ENCODE data around the gene TMEM134.

Gene TMEM134

DNA sequence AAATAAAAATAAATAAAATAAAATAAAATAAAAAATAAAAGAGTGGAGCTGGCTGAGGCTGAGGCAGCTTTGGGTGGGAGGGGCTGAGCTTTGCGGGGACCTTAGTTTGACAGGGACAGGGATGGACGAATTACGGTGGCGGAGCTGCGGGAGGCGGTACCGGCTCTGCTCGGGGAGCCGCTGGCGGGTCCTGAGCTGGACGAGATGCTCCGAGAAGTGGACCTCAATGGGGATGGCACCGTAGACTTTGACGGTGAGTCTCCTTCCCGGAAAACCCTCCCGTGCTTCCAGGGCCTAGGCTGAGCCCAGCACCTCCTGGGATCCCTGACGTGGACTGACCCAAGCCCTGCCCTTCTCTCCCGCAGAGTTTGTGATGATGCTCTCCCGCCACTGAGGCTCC lies 10.8 kb downstream of the TMEM134 start:
- 98% methylated on average over 17 of the region's 19 CpGs for WGBS (ENCODE audit: insufficient coverage)
- CTCF ChIA-PET = no interaction called here
- Histone ChIP-seq H3K27me3 (replicated peaks in 2 of 5; ENCODE audit: control insufficient read depth in 4 of 5, insufficient read depth in 5 of 5, low read length in 4 of 5) (no peaks in the 10 kb centered on the region), H3K36me3 (ENCODE audit: control insufficient read depth in 4 of 4, insufficient read depth in 4 of 4, low read length in 3 of 4) (peaks cover 0 to under 1% (median 0%) of the 10 kb centered on the region in 4 experiments), H3K4me3 (ENCODE audit: control insufficient read depth in 1 of 7, extremely low read depth in 1 of 7, insufficient read depth in 4 of 7, low read depth in 2 of 7, low read length in 6 of 7) (no peak overlapping the region), H3K9me3 (ENCODE audit: control extremely low read depth in 1 of 5, control insufficient read depth in 4 of 5, insufficient read depth in 2 of 5, low read depth in 1 of 5, low read length in 4 of 5) (no peaks in the 10 kb centered on the region), H3K27ac (ENCODE audit: insufficient read depth in 1 of 2, low read depth in 1 of 2, low read length in 2 of 2, poor library complexity in 1 of 2, severe bottlenecking in 2 of 2) (no peak overlapping the region), H3K4me1 (ENCODE audit: control extremely low read depth in 1 of 4, control insufficient read depth in 4 of 4, insufficient read depth in 4 of 4, low read length in 3 of 4) (peaks cover 0 to 11% (median 5%) of the 10 kb centered on the region in 4 experiments)
- POLR2A ChIA-PET = no interaction called here
- no peak for DNase-seq

DNA sequence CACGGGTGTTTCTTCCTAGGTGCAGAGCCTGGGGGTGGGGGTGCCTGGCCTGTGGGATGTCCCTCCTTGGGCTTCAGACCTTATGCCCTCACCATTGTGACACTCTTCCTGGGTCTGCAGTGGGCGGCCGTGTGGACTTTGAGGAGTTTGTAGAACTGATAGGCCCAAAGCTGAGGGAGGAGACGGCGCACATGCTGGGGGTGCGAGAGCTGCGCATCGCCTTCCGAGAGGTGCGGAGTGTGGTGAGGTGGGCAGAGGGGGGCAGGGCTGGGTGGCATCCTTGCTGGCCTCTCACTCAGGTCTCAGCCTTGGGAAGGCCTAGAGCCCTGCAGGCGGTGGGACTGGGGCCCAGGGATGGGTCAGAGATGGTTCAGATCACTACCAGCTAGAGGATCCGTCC lies 11.6 kb downstream of the TMEM134 start:
- POLR2A ChIA-PET = no interaction called here
- CTCF ChIA-PET = no interaction called here
- Histone ChIP-seq H3K4me1 (ENCODE audit: control extremely low read depth in 1 of 4, control insufficient read depth in 4 of 4, insufficient read depth in 4 of 4, low read length in 3 of 4) (peaks cover 0 to 11% (median 5%) of the 10 kb centered on the region in 4 experiments), H3K36me3 (ENCODE audit: control insufficient read depth in 4 of 4, insufficient read depth in 4 of 4, low read length in 3 of 4) (no peaks in the 10 kb centered on the region), H3K27me3 (replicated peaks in 2 of 5; ENCODE audit: control insufficient read depth in 4 of 5, insufficient read depth in 5 of 5, low read length in 4 of 5) (no peaks in the 10 kb centered on the region), H3K27ac (ENCODE audit: insufficient read depth in 1 of 2, low read depth in 1 of 2, low read length in 2 of 2, poor library complexity in 1 of 2, severe bottlenecking in 2 of 2) (no peak overlapping the region), H3K4me3 (ENCODE audit: control insufficient read depth in 1 of 7, extremely low read depth in 1 of 7, insufficient read depth in 4 of 7, low read depth in 2 of 7, low read length in 6 of 7) (no peak overlapping the region), H3K9me3 (ENCODE audit: control extremely low read depth in 1 of 5, control insufficient read depth in 4 of 5, insufficient read depth in 2 of 5, low read depth in 1 of 5, low read length in 4 of 5) (no peaks in the 10 kb centered on the region)
- 96% methylated on average over 10 of the region's 12 CpGs for WGBS (ENCODE audit: insufficient coverage)
- DNase-seq = no peak

DNA sequence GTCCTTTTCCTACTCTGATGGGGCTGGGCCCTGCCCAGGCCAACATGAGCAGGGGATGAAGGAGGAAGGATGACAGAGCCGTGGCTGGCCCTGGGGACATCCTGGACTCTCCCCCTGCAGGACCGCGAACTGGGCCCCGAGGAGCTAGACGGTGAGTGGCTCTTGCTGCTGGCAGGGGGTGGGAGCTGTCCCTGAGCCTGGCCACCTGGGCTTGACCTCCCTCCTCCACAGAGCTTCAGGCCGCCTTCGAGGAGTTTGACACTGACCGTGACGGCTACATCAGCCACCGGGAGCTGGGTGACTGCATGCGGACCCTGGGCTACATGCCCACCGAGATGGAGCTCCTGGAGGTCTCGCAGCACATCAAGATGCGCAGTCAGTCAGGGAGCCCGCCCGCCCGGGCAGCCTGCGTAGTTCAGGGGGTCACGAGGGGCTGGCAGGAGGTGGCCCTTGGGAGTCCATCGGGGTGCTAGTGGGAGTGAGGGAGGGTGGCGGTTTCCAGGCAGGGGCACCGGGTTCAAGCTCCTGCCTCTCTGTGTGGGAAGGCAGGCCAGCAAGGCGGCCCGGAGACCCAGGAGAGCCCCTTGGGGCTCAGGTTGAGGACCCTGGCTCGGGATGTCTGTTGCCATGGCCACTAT lies 12.9 kb downstream of the TMEM134 start:
- no peaks in the 10 kb centered on the region for H3K27me3 ChIP-seq (replicated peaks in 2 of 5; ENCODE audit: control insufficient read depth in 4 of 5, insufficient read depth in 5 of 5, low read length in 4 of 5)
- no peak overlapping the region for H3K4me3 ChIP-seq (ENCODE audit: control insufficient read depth in 1 of 7, extremely low read depth in 1 of 7, insufficient read depth in 4 of 7, low read depth in 2 of 7, low read length in 6 of 7)
- no peak overlapping the region for H3K27ac ChIP-seq (ENCODE audit: insufficient read depth in 1 of 2, low read depth in 1 of 2, low read length in 2 of 2, poor library complexity in 1 of 2, severe bottlenecking in 2 of 2)
- DNase-seq = no peak
- H3K4me1 ChIP-seq (ENCODE audit: control extremely low read depth in 1 of 4, control insufficient read depth in 4 of 4, insufficient read depth in 4 of 4, low read length in 3 of 4) = peaks cover 0 to 11% (median 5%) of the 10 kb centered on the region in 4 experiments
- CTCF ChIA-PET = no interaction called here
- WGBS (ENCODE audit: insufficient coverage) = 93% methylated on average over 19 of the region's 25 CpGs
- no peaks in the 10 kb centered on the region for H3K9me3 ChIP-seq (ENCODE audit: control extremely low read depth in 1 of 5, control insufficient read depth in 4 of 5, insufficient read depth in 2 of 5, low read depth in 1 of 5, low read length in 4 of 5)
- no peaks in the 10 kb centered on the region for H3K36me3 ChIP-seq (ENCODE audit: control insufficient read depth in 4 of 4, insufficient read depth in 4 of 4, low read length in 3 of 4)
- POLR2A ChIA-PET = interaction anchor here (0.6 kb wide), 1 partner anchor 10 kb away, joined by 4 read pairs; no protein-coding TSS in a partner anchor

DNA sequence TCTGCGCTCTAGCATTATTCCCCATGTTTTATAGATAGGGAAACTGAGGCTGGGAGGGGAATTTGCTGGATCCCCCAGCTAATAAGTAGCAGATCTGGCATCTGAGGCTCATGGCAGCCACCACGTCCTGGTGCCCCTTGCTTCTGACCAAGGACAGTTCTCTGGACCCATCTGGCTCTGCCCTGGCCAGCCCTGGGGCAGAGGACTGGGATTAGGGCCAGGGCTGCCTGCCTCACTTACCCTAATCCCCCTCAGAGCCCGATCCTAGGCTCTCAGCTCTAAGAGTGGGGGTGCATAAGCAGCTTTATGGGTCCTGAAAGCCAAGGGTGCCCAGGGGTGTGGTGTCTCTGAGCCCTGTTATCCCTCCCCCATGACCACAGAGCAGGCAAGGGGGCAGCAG lies 14.0 kb downstream of the TMEM134 start, which contains the start of gene CABP4:
Gene CABP4 (plus strand): TSS at position 301 of the 400 bp plus-strand sequence. CDS start 70 bp downstream, at position 371.
- Histone ChIP-seq H3K36me3 (ENCODE audit: control insufficient read depth in 4 of 4, insufficient read depth in 4 of 4, low read length in 3 of 4) (no peaks in the 10 kb centered on the region), H3K27me3 (replicated peaks in 2 of 5; ENCODE audit: control insufficient read depth in 4 of 5, insufficient read depth in 5 of 5, low read length in 4 of 5) (no peaks in the 10 kb centered on the region), H3K4me3 (ENCODE audit: control insufficient read depth in 1 of 7, extremely low read depth in 1 of 7, insufficient read depth in 4 of 7, low read depth in 2 of 7, low read length in 6 of 7) (no peak within 1 kb of the TSS), H3K9me3 (ENCODE audit: control extremely low read depth in 1 of 5, control insufficient read depth in 4 of 5, insufficient read depth in 2 of 5, low read depth in 1 of 5, low read length in 4 of 5) (no peaks in the 10 kb centered on the region), H3K27ac (ENCODE audit: insufficient read depth in 1 of 2, low read depth in 1 of 2, low read length in 2 of 2, poor library complexity in 1 of 2, severe bottlenecking in 2 of 2) (no peak within 1 kb of the TSS), H3K4me1 (ENCODE audit: control extremely low read depth in 1 of 4, control insufficient read depth in 4 of 4, insufficient read depth in 4 of 4, low read length in 3 of 4) (peaks cover 0 to 15% (median 11%) of the 10 kb centered on the region in 4 experiments)
- 100% methylated on average over 1 of the region's 3 CpGs for WGBS (ENCODE audit: insufficient coverage)
- DNase-seq = no peak
- ChIA-PET POLR2A (no interaction called here), CTCF (interaction anchor here (0.6 kb wide), 1 partner anchor 315 kb away, joined by 3 read pairs; no protein-coding TSS in a partner anchor)

DNA sequence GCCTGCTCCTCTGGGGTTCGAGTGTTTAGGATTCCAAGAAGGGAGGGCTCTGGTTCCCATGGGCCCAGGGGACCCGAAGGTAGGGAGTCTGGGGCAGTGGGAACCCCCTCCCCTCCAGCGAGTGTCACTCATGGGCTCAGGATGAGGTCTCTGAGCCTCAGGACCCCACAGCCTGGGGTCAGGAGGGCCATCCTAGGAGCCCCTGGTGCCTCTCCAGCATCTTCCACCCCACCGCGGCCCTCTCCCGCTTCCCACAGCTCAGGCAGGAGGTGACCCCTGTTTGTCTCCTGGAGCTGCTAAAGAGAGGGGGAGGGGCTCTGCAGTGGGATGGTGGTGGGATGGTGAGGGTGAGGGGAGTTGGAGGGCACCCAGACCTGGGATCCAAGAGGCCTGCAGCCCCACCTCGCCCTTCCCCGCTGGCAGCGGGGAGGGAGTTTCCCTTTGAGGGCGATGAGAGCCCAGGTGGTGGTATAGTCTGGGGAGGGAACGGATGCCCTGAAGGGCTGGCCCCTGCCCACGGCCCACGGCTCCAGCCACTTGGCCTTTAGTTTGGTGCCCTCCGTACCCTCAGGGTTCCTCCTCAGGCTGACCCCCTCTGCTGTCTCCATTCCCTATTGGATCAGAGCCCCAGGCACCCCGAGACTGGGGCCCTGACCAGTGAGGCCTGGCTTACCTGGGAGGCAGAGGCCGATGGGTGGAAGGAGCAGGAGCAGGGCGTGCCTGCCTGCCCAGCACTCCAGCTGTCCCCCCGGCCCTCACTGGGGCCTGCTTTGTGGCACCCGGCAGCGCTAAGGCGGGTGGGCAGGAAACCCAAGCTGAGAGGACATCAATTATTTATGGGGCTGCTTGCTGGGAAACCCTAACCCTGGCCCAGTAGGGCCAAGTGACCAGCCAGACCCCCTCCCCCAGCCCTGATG lies 15.0 kb downstream of the TMEM134 start:
- Histone ChIP-seq H3K4me3 (ENCODE audit: control insufficient read depth in 1 of 7, extremely low read depth in 1 of 7, insufficient read depth in 4 of 7, low read depth in 2 of 7, low read length in 6 of 7) (no peak overlapping the region), H3K4me1 (ENCODE audit: control extremely low read depth in 1 of 4, control insufficient read depth in 4 of 4, insufficient read depth in 4 of 4, low read length in 3 of 4) (peaks cover 0 to 21% (median 17%) of the 10 kb centered on the region in 4 experiments), H3K36me3 (ENCODE audit: control insufficient read depth in 4 of 4, insufficient read depth in 4 of 4, low read length in 3 of 4) (no peaks in the 10 kb centered on the region), H3K27ac (ENCODE audit: insufficient read depth in 1 of 2, low read depth in 1 of 2, low read length in 2 of 2, poor library complexity in 1 of 2, severe bottlenecking in 2 of 2) (no peak overlapping the region), H3K9me3 (ENCODE audit: control extremely low read depth in 1 of 5, control insufficient read depth in 4 of 5, insufficient read depth in 2 of 5, low read depth in 1 of 5, low read length in 4 of 5) (no peaks in the 10 kb centered on the region), H3K27me3 (replicated peaks in 2 of 5; ENCODE audit: control insufficient read depth in 4 of 5, insufficient read depth in 5 of 5, low read length in 4 of 5) (no peaks in the 10 kb centered on the region)
- no peak for DNase-seq
- ChIA-PET CTCF (interaction anchor here (0.6 kb wide), 1 partner anchor 314 kb away, joined by 3 read pairs; no protein-coding TSS in a partner anchor), POLR2A (no interaction called here)
- 68% methylated on average over 13 of the region's 21 CpGs for WGBS (ENCODE audit: insufficient coverage)

DNA sequence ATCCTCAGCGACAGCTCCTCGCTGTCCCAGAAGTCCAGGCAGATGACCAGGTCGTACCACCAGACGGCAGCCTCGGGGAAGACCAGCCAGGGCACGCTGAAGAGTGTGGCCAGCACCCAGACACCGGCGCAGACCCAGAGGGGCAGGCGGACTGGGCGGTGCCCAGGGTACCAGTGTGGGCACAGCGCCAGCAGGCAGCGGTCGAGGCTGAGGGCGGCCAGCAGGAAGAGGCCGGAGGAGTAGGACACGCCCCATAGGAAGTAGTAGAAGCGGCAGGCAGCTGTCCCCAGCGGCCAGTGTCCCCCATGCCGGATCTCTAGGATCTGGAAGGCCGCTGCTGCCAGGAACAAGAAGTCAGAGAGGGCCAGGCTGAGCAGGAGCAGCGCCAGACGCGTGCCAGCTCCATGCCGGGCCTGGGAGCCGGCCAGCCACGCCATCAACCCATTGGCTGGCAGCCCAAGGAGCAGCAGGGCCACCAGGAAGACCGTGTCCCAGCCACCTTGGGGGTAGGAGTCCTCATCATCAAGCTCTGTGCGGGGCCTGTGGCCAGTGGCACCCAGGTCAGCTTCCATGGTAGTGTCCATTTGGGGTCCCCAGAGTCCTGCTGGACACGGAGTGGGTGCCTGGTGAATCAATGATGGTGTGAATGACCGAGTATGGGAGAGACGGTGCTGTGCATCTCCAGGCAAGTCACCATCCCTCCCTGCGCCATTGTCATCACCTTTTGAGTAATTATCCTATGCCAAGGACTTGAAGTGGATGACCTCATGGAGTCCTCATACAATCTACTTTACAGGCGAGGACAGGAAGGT lies 16.7 kb downstream of the TMEM134 start, which contains the start of gene GPR152:
Gene GPR152 (minus strand): TSS at position 589 of the 812 bp plus-strand sequence. CDS start 5 bp downstream, at position 584.
- CTCF ChIA-PET = no interaction called here
- Histone ChIP-seq H3K36me3 (ENCODE audit: control insufficient read depth in 4 of 4, insufficient read depth in 4 of 4, low read length in 3 of 4) (no peaks in the 10 kb centered on the region), H3K4me1 (ENCODE audit: control extremely low read depth in 1 of 4, control insufficient read depth in 4 of 4, insufficient read depth in 4 of 4, low read length in 3 of 4) (peaks cover 0 to 23% (median 18%) of the 10 kb centered on the region in 4 experiments), H3K9me3 (ENCODE audit: control extremely low read depth in 1 of 5, control insufficient read depth in 4 of 5, insufficient read depth in 2 of 5, low read depth in 1 of 5, low read length in 4 of 5) (no peaks in the 10 kb centered on the region), H3K27ac (ENCODE audit: insufficient read depth in 1 of 2, low read depth in 1 of 2, low read length in 2 of 2, poor library complexity in 1 of 2, severe bottlenecking in 2 of 2) (no peak within 1 kb of the TSS), H3K27me3 (replicated peaks in 2 of 5; ENCODE audit: control insufficient read depth in 4 of 5, insufficient read depth in 5 of 5, low read length in 4 of 5) (no peaks in the 10 kb centered on the region), H3K4me3 (ENCODE audit: control insufficient read depth in 1 of 7, extremely low read depth in 1 of 7, insufficient read depth in 4 of 7, low read depth in 2 of 7, low read length in 6 of 7) (no peak within 1 kb of the TSS)
- 95% methylated on average over 30 of the region's 33 CpGs for WGBS (ENCODE audit: insufficient coverage)
- POLR2A ChIA-PET = interaction anchor here (0.7 kb wide), 1 partner anchor 67 kb away, joined by 3 read pairs; no protein-coding TSS in a partner anchor
- no peak for DNase-seq

Data from common myeloid progenitor, CD34-positive (primary cell).